Activated B cell treated with CpG ODN at 0.5 μM for 24 hours (primary cell): ENCODE data around the gene PDLIM5. TPM values are rescaled to one million over a fixed set of nuclear protein-coding genes. Genes with fewer than 3 reads are reported as not detected.

ENCODE experiments used
- ATAC-seq: fragments of 200-7000 bp; cut with Tn5 transposase; one replicate; pipeline ENCODE4 v1.10.0; 2021; ENCODE audit warnings: low read depth, mild to moderate bottlenecking, moderate library complexity
- CTCF ChIA-PET: fragments of 350-600 bp; sonication (Branson Sonifier 250); formaldehyde crosslinking; loops from one replicate; lab custom pipeline; 2021; ENCODE audit warnings: antibody characterized with exemption; lab: Charles Lee
- POLR2A ChIA-PET: fragments of 350-600 bp; sonication (Branson Sonifier 250); formaldehyde crosslinking; loops from one replicate; lab custom pipeline; 2021; ENCODE audit warnings: antibody characterized with exemption; lab: Charles Lee
- DNase-seq: peaks from one replicate; pipeline ENCODE4 v3.0.0; 2022
- H3K27ac Mint-ChIP-seq: one replicate; pipeline ENCODE4 v1.8.0; 2020; ENCODE audit warnings: mixed read lengths
- H3K27me3 Mint-ChIP-seq: one replicate; pipeline ENCODE4 v1.8.0; 2021; ENCODE audit warnings: mixed read lengths
- H3K36me3 Mint-ChIP-seq: one replicate; pipeline ENCODE4 v1.8.0; 2021; ENCODE audit warnings: low read depth, mixed read lengths
- H3K4me1 Mint-ChIP-seq: one replicate; pipeline ENCODE4 v1.8.0; 2021; ENCODE audit warnings: mixed read lengths
- H3K4me3 Mint-ChIP-seq: one replicate; pipeline ENCODE4 v1.8.0; 2020; ENCODE audit warnings: mild to moderate bottlenecking, mixed read lengths
- H3K9me3 Mint-ChIP-seq: one replicate; pipeline ENCODE4 v1.8.0; 2020; ENCODE audit warnings: mixed read lengths
- intact Hi-C: fragments of 100-400 bp; cut with micrococcal nuclease; formaldehyde crosslinking; loops from one replicate; pipeline ENCODE4 v1.15.1; 2024
- total RNA-seq: library from RNA; stranded (reverse); gene quantifications from 2 replicates; pipeline ENCODE4 v1.2.3, GENCODE V29; 2022
- TF ChIP-seq, protein P1 (sequence below): fragments of 200-600 bp; IDR thresholded peaks from one replicate; pipeline ENCODE4 v1.8.0; 2022; ENCODE audit warnings: antibody characterized with exemption, mild to moderate bottlenecking

The PDLIM5 gene
- total RNA-seq, 1 donor from 2014 or later, result 36.5 TPM

DNA sequence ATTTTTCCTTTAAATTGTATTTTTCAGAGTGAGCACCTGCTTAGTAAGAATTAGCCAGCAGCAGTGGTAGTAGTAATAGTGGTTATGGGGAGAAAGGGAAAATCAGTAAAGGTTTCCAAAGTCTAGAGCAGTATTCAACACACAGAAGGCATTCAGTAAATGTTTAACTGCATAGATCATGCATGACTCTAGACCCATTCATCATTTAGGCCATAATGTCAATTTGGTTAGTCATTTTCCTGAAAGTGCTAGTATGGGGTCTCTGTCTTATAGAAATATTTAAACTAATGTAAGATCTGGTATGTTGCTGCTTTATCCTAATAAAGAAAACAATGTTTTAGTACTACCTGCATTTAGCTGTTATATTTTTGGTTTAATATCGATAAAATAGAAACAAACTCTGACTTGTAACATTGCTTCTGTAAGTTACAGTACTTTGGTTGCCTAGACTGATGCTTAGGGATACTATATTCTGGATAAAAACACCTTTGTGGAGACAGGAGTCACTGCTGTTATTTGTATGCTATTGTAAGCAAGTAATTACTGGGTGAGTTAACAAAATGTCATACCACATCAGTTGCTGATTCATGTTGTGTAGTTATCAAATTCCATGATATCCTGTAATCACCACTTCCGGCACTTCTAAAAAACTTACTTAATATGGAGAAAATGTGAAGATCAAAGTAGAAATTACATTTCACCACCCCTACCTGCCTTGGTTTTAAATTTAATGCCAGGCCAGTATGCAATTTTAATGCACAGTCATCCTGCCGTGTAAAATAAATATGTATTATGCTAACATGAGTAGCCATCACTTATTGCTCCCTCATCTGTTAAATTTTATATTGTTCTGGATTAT is 190.2 kb downstream of the PDLIM5 start:
- TF ChIP-seq, protein P1, sequence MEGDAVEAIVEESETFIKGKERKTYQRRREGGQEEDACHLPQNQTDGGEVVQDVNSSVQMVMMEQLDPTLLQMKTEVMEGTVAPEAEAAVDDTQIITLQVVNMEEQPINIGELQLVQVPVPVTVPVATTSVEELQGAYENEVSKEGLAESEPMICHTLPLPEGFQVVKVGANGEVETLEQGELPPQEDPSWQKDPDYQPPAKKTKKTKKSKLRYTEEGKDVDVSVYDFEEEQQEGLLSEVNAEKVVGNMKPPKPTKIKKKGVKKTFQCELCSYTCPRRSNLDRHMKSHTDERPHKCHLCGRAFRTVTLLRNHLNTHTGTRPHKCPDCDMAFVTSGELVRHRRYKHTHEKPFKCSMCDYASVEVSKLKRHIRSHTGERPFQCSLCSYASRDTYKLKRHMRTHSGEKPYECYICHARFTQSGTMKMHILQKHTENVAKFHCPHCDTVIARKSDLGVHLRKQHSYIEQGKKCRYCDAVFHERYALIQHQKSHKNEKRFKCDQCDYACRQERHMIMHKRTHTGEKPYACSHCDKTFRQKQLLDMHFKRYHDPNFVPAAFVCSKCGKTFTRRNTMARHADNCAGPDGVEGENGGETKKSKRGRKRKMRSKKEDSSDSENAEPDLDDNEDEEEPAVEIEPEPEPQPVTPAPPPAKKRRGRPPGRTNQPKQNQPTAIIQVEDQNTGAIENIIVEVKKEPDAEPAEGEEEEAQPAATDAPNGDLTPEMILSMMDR, result no peak
- Mint-ChIP-seq H3K36me3 (peaks cover 39% of the 10 kb centered on the region), H3K27ac (no peak overlapping the region), H3K9me3 (no peaks in the 10 kb centered on the region), H3K4me1 (no peaks in the 10 kb centered on the region), H3K27me3 (no peaks in the 10 kb centered on the region), H3K4me3 (no peak overlapping the region)
- no peak for ATAC-seq
- CTCF ChIA-PET, result interaction anchor here (1.2 kb wide), 1 partner anchor 11 kb away, joined by 3 read pairs; no protein-coding TSS in a partner anchor
- intact Hi-C loops, result no loop called here
- POLR2A ChIA-PET, result no interaction called here
- DNase-seq, result no peak

DNA sequence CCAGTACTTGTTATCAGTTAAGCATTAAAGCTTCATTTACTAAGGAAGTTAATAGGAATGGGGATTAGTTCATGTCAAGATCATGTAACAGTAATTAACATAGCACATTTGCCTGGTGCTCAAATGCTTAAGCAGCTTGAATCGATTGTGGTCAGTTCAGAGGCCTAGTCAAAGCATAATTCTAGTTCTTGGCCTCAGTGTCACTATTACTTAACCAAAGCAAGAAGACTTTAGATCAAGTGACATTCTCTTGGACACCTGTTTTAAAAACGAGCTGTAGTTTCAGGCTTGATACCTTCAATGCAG is 190.8 kb downstream of the PDLIM5 start:
- peaks cover 39% of the 10 kb centered on the region for H3K36me3 Mint-ChIP-seq
- DNase-seq, result no peak
- TF ChIP-seq, protein P1, result no peak
- ATAC-seq, result no peak
- no peak overlapping the region for H3K27ac Mint-ChIP-seq
- no peaks in the 10 kb centered on the region for H3K27me3 Mint-ChIP-seq
- no peak overlapping the region for H3K4me3 Mint-ChIP-seq
- H3K4me1 Mint-ChIP-seq, result no peaks in the 10 kb centered on the region
- intact Hi-C loops, result no loop called here
- ChIA-PET CTCF (interaction anchor here (1.2 kb wide), 1 partner anchor 11 kb away, joined by 3 read pairs; no protein-coding TSS in a partner anchor), POLR2A (no interaction called here)
- H3K9me3 Mint-ChIP-seq, result no peaks in the 10 kb centered on the region

DNA sequence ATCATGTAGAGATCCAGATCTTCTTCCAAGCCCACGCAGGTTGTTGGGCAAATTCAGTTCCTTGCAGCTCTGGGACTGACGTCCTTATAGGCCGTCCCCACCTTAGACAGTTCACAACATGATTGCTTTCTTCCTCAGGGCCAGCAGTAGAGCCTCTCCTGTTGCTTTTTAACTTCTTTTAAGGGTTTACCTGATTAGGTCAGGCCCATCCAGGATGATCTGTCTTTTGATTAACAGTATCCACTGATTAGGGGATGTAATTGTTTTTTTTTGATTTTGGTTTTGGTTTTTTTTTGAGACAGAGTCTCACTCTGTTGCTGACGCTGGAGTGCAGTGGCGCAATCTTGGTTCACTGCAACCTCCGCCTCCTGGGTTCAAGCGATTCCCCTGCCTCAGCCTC is 197.0 kb downstream of the PDLIM5 start:
- H3K27ac Mint-ChIP-seq, result no peak overlapping the region
- POLR2A ChIA-PET, result no interaction called here
- DNase-seq (no peak), ATAC-seq (no peak)
- H3K4me1 Mint-ChIP-seq, result no peaks in the 10 kb centered on the region
- H3K4me3 Mint-ChIP-seq, result no peak overlapping the region
- H3K27me3 Mint-ChIP-seq, result no peaks in the 10 kb centered on the region
- no peaks in the 10 kb centered on the region for H3K9me3 Mint-ChIP-seq
- CTCF ChIA-PET, result interaction anchor here (0.7 kb wide), 1 partner anchor 18 kb away, joined by 3 read pairs; no protein-coding TSS in a partner anchor
- TF ChIP-seq, protein P1, result no peak
- intact Hi-C loops, result no loop called here
- peaks cover 21% of the 10 kb centered on the region for H3K36me3 Mint-ChIP-seq

DNA sequence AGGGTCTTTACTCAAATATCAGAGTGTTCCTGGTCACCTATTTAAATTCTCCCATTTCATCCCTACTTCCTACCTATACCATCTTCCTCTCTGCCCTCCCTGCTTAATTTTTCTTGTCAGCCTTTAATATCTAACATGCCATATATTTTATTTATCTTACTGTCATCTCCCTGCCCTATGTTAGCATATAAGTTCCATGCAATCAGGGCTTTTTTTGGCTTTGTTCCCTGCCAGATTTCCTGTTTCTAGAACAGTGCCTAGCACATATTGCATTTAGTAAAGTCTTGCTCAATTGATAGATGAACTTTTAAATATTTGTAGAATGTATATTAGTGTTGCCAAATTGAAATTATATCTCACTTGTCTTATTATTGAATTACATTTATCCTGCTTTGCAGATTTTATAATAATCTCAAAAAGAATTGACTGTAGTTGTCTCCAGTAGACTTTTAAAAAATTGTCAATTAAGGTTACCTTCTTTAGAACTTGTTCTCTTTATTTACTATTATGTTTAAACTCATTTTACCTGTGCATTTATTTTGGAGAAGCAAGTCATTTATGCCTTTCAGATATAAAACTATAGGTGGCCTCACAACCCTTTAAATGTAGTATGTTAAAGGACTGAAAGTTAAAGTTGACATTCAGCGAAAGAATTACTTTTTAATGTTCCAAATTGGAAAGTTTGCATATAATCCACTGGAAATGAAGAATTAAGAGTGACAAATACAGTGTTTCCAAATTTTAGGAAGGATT is 197.8 kb downstream of the PDLIM5 start:
- peaks cover 26% of the 10 kb centered on the region for H3K36me3 Mint-ChIP-seq
- DNase-seq (no peak), ATAC-seq (no peak)
- no peak overlapping the region for H3K27ac Mint-ChIP-seq
- no peak overlapping the region for H3K4me3 Mint-ChIP-seq
- H3K4me1 Mint-ChIP-seq, result no peaks in the 10 kb centered on the region
- H3K9me3 Mint-ChIP-seq, result no peaks in the 10 kb centered on the region
- intact Hi-C loops, result no loop called here
- no peaks in the 10 kb centered on the region for H3K27me3 Mint-ChIP-seq
- TF ChIP-seq, protein P1, result no peak
- ChIA-PET POLR2A (no interaction called here), CTCF (no interaction called here)

DNA sequence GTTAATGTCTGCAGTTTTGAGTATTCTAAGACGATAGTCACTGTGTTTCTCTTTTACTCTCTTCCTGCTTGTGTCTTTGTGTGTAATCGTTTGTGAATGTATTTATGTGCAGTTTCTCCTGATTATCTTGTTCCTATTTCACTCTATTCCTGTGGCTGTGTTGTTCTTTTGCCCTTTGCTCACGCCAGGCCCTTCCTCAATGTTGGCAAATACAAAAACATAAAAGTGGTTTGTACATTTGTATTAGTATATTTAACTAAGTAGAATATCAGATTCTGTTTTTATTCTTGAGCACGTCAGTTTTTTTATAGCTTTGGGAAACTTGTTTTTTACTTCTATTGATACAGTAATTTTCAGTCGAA is 198.4 kb downstream of the PDLIM5 start:
- Mint-ChIP-seq H3K27ac (no peak overlapping the region), H3K27me3 (no peaks in the 10 kb centered on the region), H3K9me3 (no peaks in the 10 kb centered on the region), H3K36me3 (peaks cover 28% of the 10 kb centered on the region), H3K4me1 (no peaks in the 10 kb centered on the region), H3K4me3 (no peak overlapping the region)
- TF ChIP-seq, protein P1, result no peak
- DNase-seq, result no peak
- no peak for ATAC-seq
- intact Hi-C loops, result no loop called here
- ChIA-PET CTCF (no interaction called here), POLR2A (no interaction called here)
